Right lobe of liver (tissue), 4 donors: ENCODE measurements around the gene RPS6KA4.

ENCODE experiments used
- CTCF ChIP-seq, 4 donors: fragments of 200-600 bp in 3 of 4; fragments of 450-650 bp in 1 of 4; IDR thresholded peaks; one replicate each; pipeline versions ENCODE4 v1.5.1 to v1.8.0; 2016 to 2022; ENCODE audit warnings: antibody characterized with exemption in 4 of 4, mild to moderate bottlenecking in 2 of 4
- POLR2A ChIP-seq: fragments of 450-650 bp; IDR thresholded peaks from one replicate; pipeline ENCODE4 v1.6.1; 2017; ENCODE audit warnings: antibody characterized with exemption, mild to moderate bottlenecking
- donor health status: DM: no; HTN: no; CAD: no.
- donor health status: DM: no; HTN: no; CAD: no.
- donor health status: DM: no; HTN: yes; CAD: no.

- TF ChIP-seq CTCF (IDR thresholded peaks at IDR 0.05): no peak
- TF ChIP-seq POLR2A: no peak
Measured at GRCh38 chr11:64337538-64338249, 21.3 kb upstream of the RPS6KA4 start.
